DMS79 (cell line): ENCODE results near the gene FAM9C.

ENCODE experiments used
- DNase-seq: peaks from one replicate; lab custom pipeline; 2025; lab: John Stamatoyannopoulos, UW

FAM9C gene

GRCh38 chrX:13007519-13008188 is 36.8 kb downstream of the FAM9C start:
- DNase-seq: no peak

GRCh38 chrX:13005661-13006473 is 38.6 kb downstream of the FAM9C start:
- no peak for DNase-seq

- no peak for DNase-seq
Measured at GRCh38 chrX:13001961-13002671, 42.3 kb downstream of the FAM9C start.

GRCh38 chrX:13001097-13001496 is 43.3 kb downstream of the FAM9C start:
- no peak for DNase-seq

GRCh38 chrX:13000301-13000811 is 44.1 kb downstream of the FAM9C start:
- DNase-seq: no peak

- DNase-seq: no peak
Measured at GRCh38 chrX:12999422-12999821, 45.0 kb downstream of the FAM9C start.

GRCh38 chrX:12997906-12998687 is 46.3 kb downstream of the FAM9C start:
- DNase-seq: no peak

- no peak for DNase-seq
Measured at GRCh38 chrX:12996934-12997435, 47.4 kb downstream of the FAM9C start.

- no peak for DNase-seq
Measured at GRCh38 chrX:12994321-12994720, 50.1 kb downstream of the FAM9C start.

GRCh38 chrX:12993826-12994225 is 50.6 kb downstream of the FAM9C start:
- DNase-seq: no peak

- no peak for DNase-seq
Measured at GRCh38 chrX:12992544-12993118, 51.8 kb downstream of the FAM9C start.

- DNase-seq: no peak
Measured at GRCh38 chrX:12991575-12991974, 52.8 kb downstream of the FAM9C start.

GRCh38 chrX:12989461-12989860 is 55.0 kb downstream of the FAM9C start:
- no peak for DNase-seq

- no peak for DNase-seq
Measured at GRCh38 chrX:12988797-12989196, 55.6 kb downstream of the FAM9C start.

- no peak for DNase-seq
Measured at GRCh38 chrX:12987900-12988594, 56.4 kb downstream of the FAM9C start.

- no peak for DNase-seq
Measured at GRCh38 chrX:12987340-12987739, 57.1 kb downstream of the FAM9C start.

- no peak for DNase-seq
Measured at GRCh38 chrX:12986886-12987285, 57.5 kb downstream of the FAM9C start.

- no peak for DNase-seq
Measured at GRCh38 chrX:12986164-12986779, 58.1 kb downstream of the FAM9C start.
